ENCODE data around the gene EGFLAM.

GRCh38 chr5:38237681-38238080 lies 20.7 kb upstream of the EGFLAM start:
- TF ChIP-seq, protein P1, sequence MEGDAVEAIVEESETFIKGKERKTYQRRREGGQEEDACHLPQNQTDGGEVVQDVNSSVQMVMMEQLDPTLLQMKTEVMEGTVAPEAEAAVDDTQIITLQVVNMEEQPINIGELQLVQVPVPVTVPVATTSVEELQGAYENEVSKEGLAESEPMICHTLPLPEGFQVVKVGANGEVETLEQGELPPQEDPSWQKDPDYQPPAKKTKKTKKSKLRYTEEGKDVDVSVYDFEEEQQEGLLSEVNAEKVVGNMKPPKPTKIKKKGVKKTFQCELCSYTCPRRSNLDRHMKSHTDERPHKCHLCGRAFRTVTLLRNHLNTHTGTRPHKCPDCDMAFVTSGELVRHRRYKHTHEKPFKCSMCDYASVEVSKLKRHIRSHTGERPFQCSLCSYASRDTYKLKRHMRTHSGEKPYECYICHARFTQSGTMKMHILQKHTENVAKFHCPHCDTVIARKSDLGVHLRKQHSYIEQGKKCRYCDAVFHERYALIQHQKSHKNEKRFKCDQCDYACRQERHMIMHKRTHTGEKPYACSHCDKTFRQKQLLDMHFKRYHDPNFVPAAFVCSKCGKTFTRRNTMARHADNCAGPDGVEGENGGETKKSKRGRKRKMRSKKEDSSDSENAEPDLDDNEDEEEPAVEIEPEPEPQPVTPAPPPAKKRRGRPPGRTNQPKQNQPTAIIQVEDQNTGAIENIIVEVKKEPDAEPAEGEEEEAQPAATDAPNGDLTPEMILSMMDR (IDR thresholded peaks at IDR 0.05) = no peak
- no peak for TF ChIP-seq POLR2A (IDR thresholded peaks at IDR 0.05)

Measured in heart left ventricle (tissue), 13 donors.